HepG2 (cell line): ENCODE results near the gene WDR6. TPM values are rescaled to one million over a fixed set of nuclear protein-coding genes. Genes with fewer than 3 reads are reported as not detected.

Experiments used
- BHLHE40 ChIP-seq: IDR thresholded peaks from 2 replicates; pipeline ENCODE4 v1.6.1; 2011; ENCODE audit warnings: low read length, improper control_type of control experiment
- CEBPB ChIP-seq: IDR thresholded peaks from 2 replicates; pipeline ENCODE4 v1.6.1; 2011; ENCODE audit warnings: low read depth, low read length, improper control_type of control experiment, borderline replicate concordance
- EED ChIP-seq: sonication (generic); formaldehyde crosslinking; IDR thresholded peaks from 2 replicates; pipeline ENCODE4 v1.5.0; 2020; ENCODE audit warnings: mild to moderate bottlenecking, missing genetic modification reagents
- JUN ChIP-seq: sonication (generic); formaldehyde crosslinking; IDR thresholded peaks from 2 replicates; pipeline ENCODE4 v1.4.0; 2020; ENCODE audit warnings: mild to moderate bottlenecking, missing genetic modification reagents
- KDM6A ChIP-seq: IDR thresholded peaks from 2 replicates; pipeline ENCODE4 v1.6.1; 2016; ENCODE audit warnings: low read depth
- MAF1 ChIP-seq: sonication (generic); formaldehyde crosslinking; IDR thresholded peaks from 2 replicates; pipeline ENCODE4 v1.5.0; 2020; ENCODE audit warnings: missing genetic modification reagents, borderline replicate concordance
- MAFG ChIP-seq: sonication (generic); formaldehyde crosslinking; IDR thresholded peaks from 2 replicates; pipeline ENCODE4 v1.5.1; 2020; ENCODE audit warnings: mild to moderate bottlenecking, missing genetic modification reagents
- NFKBIZ ChIP-seq: IDR thresholded peaks from 2 replicates; pipeline ENCODE4 v1.6.1; 2018; ENCODE audit warnings: missing genetic modification reagents, missing compliant biosample characterization
- RAD51 ChIP-seq: fragments of 450-650 bp; IDR thresholded peaks from 2 replicates; pipeline ENCODE4 v1.6.1; 2016; ENCODE audit warnings: borderline replicate concordance
- SATB2 ChIP-seq: sonication (generic); formaldehyde crosslinking; IDR thresholded peaks from 2 replicates; pipeline ENCODE4 v1.5.0; 2020; ENCODE audit warnings: missing genetic modification reagents
- SRSF4 ChIP-seq: fragments of 200-400 bp; formaldehyde crosslinking; IDR thresholded peaks from one replicate; pipeline ENCODE4 v1.6.1; 2018; ENCODE audit warnings: mild to moderate bottlenecking, low read depth, low read length, moderate library complexity; ENCODE audit not compliant: poor library complexity, severe bottlenecking
- TEF ChIP-seq: sonication (generic); formaldehyde crosslinking; IDR thresholded peaks from 2 replicates; pipeline ENCODE4 v1.5.0; 2020; ENCODE audit warnings: missing genetic modification reagents
- ZFAT ChIP-seq: sonication (generic); formaldehyde crosslinking; conservative IDR thresholded peaks from 2 replicates; pipeline ENCODE4 v1.8.1; 2023; ENCODE audit warnings: missing genetic modification reagents, inconsistent platforms
- ZFYVE20 ChIP-seq: sonication (generic); formaldehyde crosslinking; IDR thresholded peaks from 2 replicates; pipeline ENCODE4 v1.8.0; 2023; ENCODE audit warnings: low read depth, mild to moderate bottlenecking, moderate library complexity, missing genetic modification reagents, borderline replicate concordance
- ZMYM3 ChIP-seq: sonication (generic); formaldehyde crosslinking; IDR thresholded peaks from 2 replicates; pipeline ENCODE4 v1.5.1; 2020; ENCODE audit warnings: mild to moderate bottlenecking, missing genetic modification reagents
- ZNF280D ChIP-seq: sonication (generic); formaldehyde crosslinking; IDR thresholded peaks from 2 replicates; pipeline ENCODE4 v1.5.1; 2020; ENCODE audit warnings: mild to moderate bottlenecking, missing genetic modification reagents
- ZNF282 ChIP-seq: fragments of 450-650 bp; IDR thresholded peaks from 2 replicates; pipeline ENCODE4 v1.6.1; 2018; ENCODE audit not compliant: partially characterized antibody
- ZNF460 ChIP-seq: sonication (generic); formaldehyde crosslinking; IDR thresholded peaks from 2 replicates; pipeline ENCODE4 v1.5.1; 2020; ENCODE audit warnings: missing genetic modification reagents, mild to moderate bottlenecking, borderline replicate concordance
- ZNF484 ChIP-seq: sonication (generic); formaldehyde crosslinking; IDR thresholded peaks from 2 replicates; pipeline ENCODE4 v1.5.1; 2020; ENCODE audit warnings: mild to moderate bottlenecking, low read depth, missing genetic modification reagents, borderline replicate concordance
- ZNF557 ChIP-seq: sonication (generic); formaldehyde crosslinking; IDR thresholded peaks from 2 replicates; pipeline ENCODE4 v1.4.0; 2020; ENCODE audit warnings: missing genetic modification reagents
- ZNF589 ChIP-seq: sonication (generic); formaldehyde crosslinking; conservative IDR thresholded peaks from 2 replicates; pipeline ENCODE4 v1.8.0; 2022; ENCODE audit warnings: mild to moderate bottlenecking, moderate library complexity, missing genetic modification reagents
- ZNF607 ChIP-seq: sonication (generic); formaldehyde crosslinking; IDR thresholded peaks from 2 replicates; pipeline ENCODE4 v1.5.1; 2020; ENCODE audit warnings: missing genetic modification reagents, mild to moderate bottlenecking, borderline replicate concordance
- polyA plus RNA-seq, 8 experiments: library from polyadenylated mRNA; depleted of rRNA in 3 of 8; stranded (reverse) in 7 of 8; unstranded in 1 of 8; fragments of >200 nt; fragmentation: Illumina TruSeq in 4 of 8; extraction: Trizol in 4 of 8; gene quantifications; 2 replicates each; pipeline versions ENCODE4 v1.2.1 to v1.2.3, GENCODE V29; 2011 to 2016; ENCODE audit warnings: low read depth in 4 of 8, missing spikeins in 1 of 8, mixed read lengths in 1 of 8; ENCODE audit not compliant: insufficient read depth in 1 of 8
- total RNA-seq, 5 experiments: library from RNA; depleted of rRNA; stranded (reverse); fragments of >200 nt; fragmentation: Illumina TruSeq; extraction: Trizol; gene quantifications; 2 replicates each; pipeline ENCODE4 v1.2.3, GENCODE V29; 2016; ENCODE audit warnings: low read depth in 1 of 5
- TF ChIP-seq, protein P1 (sequence below): sonication (generic); formaldehyde crosslinking; IDR thresholded peaks from 2 replicates; pipeline ENCODE4 v1.5.1; 2020; ENCODE audit warnings: mild to moderate bottlenecking, missing genetic modification reagents, borderline replicate concordance
- TF ChIP-seq, protein P2 (sequence below): sonication (generic); IDR thresholded peaks from 2 replicates; pipeline ENCODE4 v1.6.1; 2016; ENCODE audit warnings: low read depth, borderline replicate concordance

The WDR6 gene
- total and polyA plus RNA-seq, 2 of the 13 experiments (the other 11 are each of a cell fraction or from before 2014, with no cell fraction given) = 73.4 to 139 TPM

DNA sequence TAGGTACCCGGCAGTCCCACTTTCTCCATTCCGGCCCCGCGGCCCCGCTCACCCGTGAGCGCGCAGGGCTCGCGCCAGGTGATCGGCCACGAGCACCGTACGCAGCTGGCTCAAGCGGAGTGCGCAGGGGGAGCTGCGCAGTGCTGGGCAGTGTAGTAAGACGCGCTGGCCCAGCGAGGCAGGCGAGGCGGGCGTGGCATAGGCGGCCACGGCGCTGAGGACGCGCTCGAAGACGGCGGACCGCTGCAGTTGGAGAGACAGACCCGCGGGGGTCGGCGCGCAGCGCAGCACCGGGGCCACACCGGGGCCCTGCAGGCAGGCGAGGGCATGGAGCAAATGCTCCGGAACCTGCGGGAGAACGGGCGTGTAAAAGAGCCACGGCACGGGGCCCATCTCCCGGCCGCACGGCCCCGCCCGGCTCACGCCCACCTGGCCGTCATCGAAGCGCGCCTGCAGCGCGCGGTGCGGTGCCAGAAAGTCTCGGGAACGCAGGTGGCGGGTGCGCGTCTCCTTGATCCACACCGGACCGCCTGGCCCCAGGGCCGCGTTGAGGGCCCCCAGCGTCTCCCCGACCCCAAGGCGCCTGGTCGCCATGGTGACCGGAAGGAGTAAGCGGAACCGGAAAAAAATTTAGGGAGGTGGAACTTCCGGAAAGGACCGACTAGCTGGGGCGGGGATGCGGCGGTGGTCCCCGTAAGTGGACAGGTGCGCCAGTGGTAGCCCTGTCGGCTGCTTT is 10.9 kb downstream of the WDR6 start, which contains the start of gene DALRD3 (continued):
- TF ChIP-seq ZNF460 = no peak
- no peak for TF ChIP-seq ZNF557
- no peak for TF ChIP-seq SRSF4
- no peak for TF ChIP-seq ZFAT (CRISPR knock-in tag)
- no peak; the same call in 1 of the 2 replicates for TF ChIP-seq ZNF607 (CRISPR knock-in tag)
- no peak for TF ChIP-seq KDM6A (CRISPR knock-in tag)
- peak; percentile 66; the same call in 1 of the 2 replicates for TF ChIP-seq JUN (CRISPR knock-in tag)
- TF ChIP-seq, protein P1, sequence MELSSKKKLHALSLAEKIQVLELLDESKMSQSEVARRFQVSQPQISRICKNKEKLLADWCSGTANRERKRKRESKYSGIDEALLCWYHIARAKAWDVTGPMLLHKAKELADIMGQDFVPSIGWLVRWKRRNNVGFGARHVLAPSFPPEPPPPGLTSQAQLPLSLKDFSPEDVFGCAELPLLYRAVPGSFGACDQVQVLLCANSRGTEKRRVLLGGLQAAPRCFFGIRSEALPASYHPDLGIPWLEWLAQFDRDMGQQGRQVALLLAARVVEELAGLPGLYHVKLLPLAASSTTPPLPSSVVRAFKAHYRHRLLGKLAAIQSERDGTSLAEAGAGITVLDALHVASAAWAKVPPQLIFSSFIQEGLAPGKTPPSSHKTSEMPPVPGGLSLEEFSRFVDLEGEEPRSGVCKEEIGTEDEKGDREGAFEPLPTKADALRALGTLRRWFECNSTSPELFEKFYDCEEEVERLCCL (CRISPR knock-in tag) = peak; percentile 45; the same call in 1 of the 2 replicates
- peak; percentile 80 for TF ChIP-seq ZNF280D (CRISPR knock-in tag)
- no peak for TF ChIP-seq NFKBIZ (CRISPR knock-in tag)
- TF ChIP-seq, protein P2, sequence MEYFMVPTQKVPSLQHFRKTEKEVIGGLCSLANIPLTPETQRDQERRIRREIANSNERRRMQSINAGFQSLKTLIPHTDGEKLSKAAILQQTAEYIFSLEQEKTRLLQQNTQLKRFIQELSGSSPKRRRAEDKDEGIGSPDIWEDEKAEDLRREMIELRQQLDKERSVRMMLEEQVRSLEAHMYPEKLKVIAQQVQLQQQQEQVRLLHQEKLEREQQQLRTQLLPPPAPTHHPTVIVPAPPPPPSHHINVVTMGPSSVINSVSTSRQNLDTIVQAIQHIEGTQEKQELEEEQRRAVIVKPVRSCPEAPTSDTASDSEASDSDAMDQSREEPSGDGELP = 0 out of 2 replicates have a peak, but pooled peaks have one; percentile 3
- no peak for TF ChIP-seq RAD51
- no peak for TF ChIP-seq ZMYM3
- TF ChIP-seq ZNF282 = no peak
- no peak for TF ChIP-seq ZNF484 (CRISPR knock-in tag)
- TF ChIP-seq CEBPB = no peak
- no peak for TF ChIP-seq SATB2 (CRISPR knock-in tag)
- peak; percentile 71; the same call in 1 of the 2 replicates for TF ChIP-seq ZNF589 (CRISPR knock-in tag)
- no peak for TF ChIP-seq ZFYVE20
- TF ChIP-seq TEF (CRISPR knock-in tag) = no peak
- TF ChIP-seq BHLHE40 = 0 out of 2 replicates have a peak, but pooled peaks have one; percentile 16
- TF ChIP-seq EED (CRISPR knock-in tag) = peak; percentile 49; the same call in 1 of the 2 replicates
- TF ChIP-seq MAFG = no peak
- peak; percentile 63 for TF ChIP-seq MAF1 (CRISPR knock-in tag)
